ENCODE measurements around the gene ST6GAL1. TPM values are rescaled to one million over a fixed set of nuclear protein-coding genes. Genes with fewer than 3 reads are reported as not detected.

Gene ST6GAL1
- total and polyA plus RNA-seq, 2 experiments from 2014 or later: 17.6 to 65.1 TPM

- H3K27ac Mint-ChIP-seq: no peak overlapping the region
- Histone ChIP-seq H3K36me3 (ENCODE audit: insufficient read depth) (no peaks in the 10 kb centered on the region), H3F3A (replicated peaks; ENCODE audit: low read depth) (no peaks in the 10 kb centered on the region), H3K9me2 (ENCODE audit: insufficient read depth) (0 out of 2 replicates have a peak, but pooled peaks cover 7% of the 10 kb centered on the region), H3K27me3 (ENCODE audit: insufficient read depth) (no peaks in the 10 kb centered on the region), H3K27ac (ENCODE audit: low read depth) (no peak overlapping the region), H3K4me2 (no peak overlapping the region), H3K79me2 (replicated peaks; ENCODE audit: insufficient read depth) (no peaks in the 10 kb centered on the region; the same call in 1 of the 2 replicates), H3K4me1 (ENCODE audit: insufficient read depth) (peaks cover 8% of the 10 kb centered on the region; the same call in 1 of the 2 replicates), H3K4me3 (no peak overlapping the region), H4K20me1 (replicated peaks; ENCODE audit: insufficient read depth) (no peaks in the 10 kb centered on the region), H2AFZ (no peak overlapping the region)
- DNase-seq (ENCODE audit: low spot score): no peak
- ATAC-seq: no peak
- no peak for TF ChIP-seq STAT1 (IDR thresholded peaks at IDR 0.05; ENCODE audit: unreplicated experiment)
- TF ChIP-seq REST (IDR thresholded peaks at IDR 0.05; ENCODE audit: unreplicated experiment): no peak
- no peak for TF ChIP-seq ZNF331 (CRISPR knock-in tag; IDR thresholded peaks at IDR 0.05; ENCODE audit: low read depth)
- TF ChIP-seq JUNB (IDR thresholded peaks at IDR 0.05; ENCODE audit: unreplicated experiment): no peak
- no peak for TF ChIP-seq NANOG (IDR thresholded peaks at IDR 0.05; ENCODE audit: borderline replicate concordance)
- no peak for TF ChIP-seq ETS1 (IDR thresholded peaks at IDR 0.05)
- TF ChIP-seq CTCF (conservative IDR thresholded peaks at IDR 0.05; ENCODE audit: low read depth in 2 of 2): no peak
- no peak for TF ChIP-seq ZNF114 (CRISPR knock-in tag; IDR thresholded peaks at IDR 0.05)
- TF ChIP-seq ZNF462 (CRISPR knock-in tag; IDR thresholded peaks at IDR 0.05): no peak
- no peak for TF ChIP-seq EZH2 (IDR thresholded peaks at IDR 0.05; ENCODE audit: low read depth, unreplicated experiment)
- no peak for TF ChIP-seq CREB1 (CRISPR knock-in tag; IDR thresholded peaks at IDR 0.05; ENCODE audit: low read depth)
- H3K4me3 Mint-ChIP-seq: no peak overlapping the region
- H3K36me3 Mint-ChIP-seq (ENCODE audit: low read depth): no peaks in the 10 kb centered on the region
- H3K9me3 Mint-ChIP-seq: no peaks in the 10 kb centered on the region
- peaks cover 2% of the 10 kb centered on the region for H3K27me3 Mint-ChIP-seq (ENCODE audit: insufficient read depth, low read depth, poor library complexity)
- H3K4me1 Mint-ChIP-seq: peaks cover 6% of the 10 kb centered on the region
Measured at GRCh38 chr3:187110156-187110555, 179.8 kb downstream of the ST6GAL1 start.
